ENCODE data around the gene AFDN. TPM values are rescaled to one million over a fixed set of nuclear protein-coding genes. Genes with fewer than 3 reads are reported as not detected.
A peak's percentile ranks its signal among the peaks of the same experiment; 100 is the strongest.

AFDN gene
- total and polyA plus RNA-seq, 2 experiments from 2014 or later: 66.9 to 200 TPM

GRCh38 chr6:167798453-167798852 lies 28.3 kb upstream of the AFDN start:
- Mint-ChIP-seq H3K27ac (0 out of 2 replicates have a peak overlapping the region, but pooled peaks have one; percentile 43), H3K27me3 (ENCODE audit: insufficient read depth, low read depth, poor library complexity) (peaks cover 4% of the 10 kb centered on the region), H3K4me3 (no peak overlapping the region), H3K36me3 (ENCODE audit: low read depth) (no peaks in the 10 kb centered on the region), H3K4me1 (peaks cover 32% of the 10 kb centered on the region), H3K9me3 (no peaks in the 10 kb centered on the region)
- H3K27ac ChIP-seq (ENCODE audit: low read depth): no peak overlapping the region
- no peaks in the 10 kb centered on the region for H3K79me2 ChIP-seq (replicated peaks; ENCODE audit: insufficient read depth)
- no peaks in the 10 kb centered on the region for H4K20me1 ChIP-seq (replicated peaks; ENCODE audit: insufficient read depth)
- TF ChIP-seq ETS1 (IDR thresholded peaks at IDR 0.05) (no peak), ZNF114 (CRISPR knock-in tag; IDR thresholded peaks at IDR 0.05) (no peak), ZNF331 (CRISPR knock-in tag; IDR thresholded peaks at IDR 0.05; ENCODE audit: low read depth) (no peak), CREB1 (CRISPR knock-in tag; IDR thresholded peaks at IDR 0.05; ENCODE audit: low read depth) (no peak), NANOG (IDR thresholded peaks at IDR 0.05; ENCODE audit: borderline replicate concordance) (no peak), STAT1 (IDR thresholded peaks at IDR 0.05; ENCODE audit: unreplicated experiment) (no peak), POLR2AphosphoS5 (IDR thresholded peaks at IDR 0.05; ENCODE audit: low read depth) (no peak), JUNB (IDR thresholded peaks at IDR 0.05; ENCODE audit: unreplicated experiment) (no peak), EZH2 (IDR thresholded peaks at IDR 0.05; ENCODE audit: low read depth, unreplicated experiment) (no peak), CTCF (conservative IDR thresholded peaks at IDR 0.05; ENCODE audit: low read depth in 2 of 2) (no peak), EZH2phosphoT487 (IDR thresholded peaks at IDR 0.05; ENCODE audit: unreplicated experiment) (no peak), REST (IDR thresholded peaks at IDR 0.05; ENCODE audit: unreplicated experiment) (no peak), ZNF462 (CRISPR knock-in tag; IDR thresholded peaks at IDR 0.05) (no peak)
- 0 out of 2 replicates have a peak, but pooled peaks cover 4% of the 10 kb centered on the region for H3K9me2 ChIP-seq (ENCODE audit: insufficient read depth)
- H3K4me2 ChIP-seq: no peak overlapping the region
- no peak for ATAC-seq
- no peak for DNase-seq (ENCODE audit: low spot score)
- no peaks in the 10 kb centered on the region for H3K27me3 ChIP-seq (ENCODE audit: insufficient read depth)
- H3K4me1 ChIP-seq (ENCODE audit: insufficient read depth): peaks cover 18% of the 10 kb centered on the region
- H3K36me3 ChIP-seq (ENCODE audit: insufficient read depth): no peaks in the 10 kb centered on the region
- H2AFZ ChIP-seq: no peak overlapping the region; the same call in 1 of the 2 replicates
- H3F3A ChIP-seq (replicated peaks; ENCODE audit: low read depth): no peaks in the 10 kb centered on the region
- no peak overlapping the region for H3K4me3 ChIP-seq
